CD4-positive, alpha-beta T cell (primary cell): ENCODE data around the gene IGFALS. TPM values are rescaled to one million over a fixed set of nuclear protein-coding genes. Genes with fewer than 3 reads are reported as not detected.

Experiments
- ATAC-seq: fragments of 200-7000 bp; cut with Tn5 transposase; one replicate; pipeline ENCODE4 v1.10.0; 2022; ENCODE audit warnings: mild to moderate bottlenecking; ENCODE audit not compliant: poor library complexity
- CTCF ChIA-PET: fragments of 350-600 bp; sonication (Branson Sonifier 250); formaldehyde crosslinking; loops from one replicate; lab custom pipeline; 2021; ENCODE audit warnings: antibody characterized with exemption, inconsistent platforms; lab: Charles Lee
- POLR2A ChIA-PET: fragments of 350-600 bp; sonication (Branson Sonifier 250); formaldehyde crosslinking; loops from one replicate; lab custom pipeline; 2021; ENCODE audit warnings: antibody characterized with exemption, inconsistent platforms; lab: Charles Lee
- DNase-seq, 14 experiments: peaks; one replicate each; pipeline ENCODE4 v3.0.0-alpha.2; 2013 to 2020; ENCODE audit warnings: mixed read lengths in 2 of 14
- H3K27ac ChIP-seq, 2 donors: one replicate each; pipeline versions ENCODE4 v1.5.1 to v1.7.0; 2013; ENCODE audit warnings: low read length in 2 of 2, low read depth in 1 of 2, mild to moderate bottlenecking in 1 of 2
- H3K27me3 ChIP-seq, 2 experiments: 1 replicate in 1 of 2; 2 replicates in 1 of 2; pipeline versions ENCODE4 v1.6.1 to v1.7.0; 2013; ENCODE audit warnings: low read length in 2 of 2, control low read depth in 1 of 2, mild to moderate bottlenecking in 1 of 2, moderate library complexity in 1 of 2; ENCODE audit not compliant: insufficient read depth in 2 of 2, control insufficient read depth in 1 of 2
- H3K36me3 ChIP-seq: one replicate; pipeline ENCODE4 v1.6.1; 2013; ENCODE audit warnings: low read length, control low read depth; ENCODE audit not compliant: insufficient read depth
- H3K4me1 ChIP-seq: one replicate; pipeline ENCODE4 v1.6.1; 2013; ENCODE audit warnings: low read length, control low read depth; ENCODE audit not compliant: insufficient read depth
- H3K4me3 ChIP-seq: one replicate; pipeline ENCODE4 v1.5.1; 2013; ENCODE audit warnings: mild to moderate bottlenecking, low read length, moderate library complexity
- H3K9me3 ChIP-seq, 2 experiments: 1 replicate in 1 of 2; 2 replicates in 1 of 2; pipeline versions ENCODE4 v1.6.1 to v1.7.0; 2013; ENCODE audit warnings: low read length in 2 of 2, mild to moderate bottlenecking in 2 of 2, control low read depth in 1 of 2, moderate library complexity in 1 of 2; ENCODE audit not compliant: control insufficient read depth in 1 of 2, insufficient read depth in 1 of 2
- H3K27ac Mint-ChIP-seq: one replicate; pipeline ENCODE4 v1.8.0; 2020; ENCODE audit warnings: mixed read lengths
- H3K27me3 Mint-ChIP-seq: one replicate; pipeline ENCODE4 v1.8.0; 2021; ENCODE audit warnings: mixed read lengths
- H3K36me3 Mint-ChIP-seq: one replicate; pipeline ENCODE4 v1.8.0; 2021; ENCODE audit warnings: low read depth, mixed read lengths
- H3K4me1 Mint-ChIP-seq: one replicate; pipeline ENCODE4 v1.8.0; 2021; ENCODE audit warnings: low read depth, mixed read lengths
- H3K4me3 Mint-ChIP-seq: one replicate; pipeline ENCODE4 v1.8.0; 2020; ENCODE audit warnings: mild to moderate bottlenecking, mixed read lengths
- H3K9me3 Mint-ChIP-seq: one replicate; pipeline ENCODE4 v1.8.0; 2020; ENCODE audit warnings: mixed read lengths
- intact Hi-C, 2 experiments: fragments of 100-400 bp; cut with DNase I in 1 of 2; cut with micrococcal nuclease in 1 of 2; formaldehyde crosslinking; loops; one replicate each; pipeline versions ENCODE4 v1.15.1 to v1.9.0; 2023 to 2025; cut with DNase I, micrococcal nuclease
- total RNA-seq, 174 experiments: library from RNA in 2 of 174; stranded (reverse) in 2 of 174; gene quantifications; one replicate each; pipeline ENCODE4 v1.2.3 and lab custom pipeline; 2021 to 2026
- TF ChIP-seq, protein P1 (sequence below): fragments of 200-600 bp; IDR thresholded peaks from one replicate; pipeline ENCODE4 v1.8.0; 2022; ENCODE audit warnings: antibody characterized with exemption, mild to moderate bottlenecking

IGFALS gene
- total RNA-seq, 2 experiments from 2014 or later: 0.67 to 0.80 TPM

DNA sequence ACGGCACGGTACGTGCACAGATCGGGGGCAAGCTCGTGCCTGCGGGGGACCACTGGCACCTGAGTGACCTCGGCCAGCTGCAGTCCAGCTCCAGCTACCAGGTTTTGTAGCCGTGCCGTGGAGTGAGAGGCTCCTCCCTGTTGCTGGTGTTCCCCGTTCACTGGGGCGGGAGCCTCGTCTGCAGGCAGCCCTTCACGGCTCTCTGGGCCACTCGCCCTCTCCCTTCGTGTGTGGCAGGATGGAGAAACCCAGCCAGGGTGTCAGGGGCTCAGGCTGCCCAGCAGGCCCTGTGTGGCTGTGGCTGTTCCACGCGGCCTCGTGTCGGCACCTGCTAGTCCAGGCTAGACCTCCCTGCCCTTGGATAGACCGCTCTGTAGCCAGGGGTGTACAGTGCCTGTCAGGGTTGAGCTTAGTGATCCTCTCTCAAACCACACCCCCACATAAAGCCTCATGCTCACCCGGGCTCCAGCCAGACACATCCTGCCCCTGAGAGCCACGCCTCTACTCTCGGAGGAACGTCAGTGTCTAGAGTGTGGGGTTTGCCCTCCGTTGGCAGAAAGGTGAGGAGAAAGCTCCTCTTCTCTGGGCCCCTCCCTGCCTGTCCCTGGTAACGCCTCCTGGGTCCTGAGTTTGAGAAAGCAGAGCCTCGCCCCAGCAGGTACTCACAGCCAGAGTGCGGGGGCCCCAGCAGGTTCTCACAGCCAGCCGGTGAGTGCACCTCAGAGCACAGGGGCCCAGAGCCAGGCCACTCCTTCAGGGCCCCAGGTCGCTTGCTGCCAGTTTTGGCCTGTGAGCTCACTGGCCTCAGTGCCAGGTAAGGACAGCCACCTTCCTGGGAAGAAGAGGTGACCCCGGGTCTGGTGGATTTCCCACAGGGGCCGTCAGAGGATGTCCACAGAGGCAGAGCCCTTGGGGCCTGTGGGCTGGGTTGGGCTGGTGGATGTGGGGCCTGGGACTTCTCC lies 49.8 kb downstream of the IGFALS start:
- TF ChIP-seq, protein P1, sequence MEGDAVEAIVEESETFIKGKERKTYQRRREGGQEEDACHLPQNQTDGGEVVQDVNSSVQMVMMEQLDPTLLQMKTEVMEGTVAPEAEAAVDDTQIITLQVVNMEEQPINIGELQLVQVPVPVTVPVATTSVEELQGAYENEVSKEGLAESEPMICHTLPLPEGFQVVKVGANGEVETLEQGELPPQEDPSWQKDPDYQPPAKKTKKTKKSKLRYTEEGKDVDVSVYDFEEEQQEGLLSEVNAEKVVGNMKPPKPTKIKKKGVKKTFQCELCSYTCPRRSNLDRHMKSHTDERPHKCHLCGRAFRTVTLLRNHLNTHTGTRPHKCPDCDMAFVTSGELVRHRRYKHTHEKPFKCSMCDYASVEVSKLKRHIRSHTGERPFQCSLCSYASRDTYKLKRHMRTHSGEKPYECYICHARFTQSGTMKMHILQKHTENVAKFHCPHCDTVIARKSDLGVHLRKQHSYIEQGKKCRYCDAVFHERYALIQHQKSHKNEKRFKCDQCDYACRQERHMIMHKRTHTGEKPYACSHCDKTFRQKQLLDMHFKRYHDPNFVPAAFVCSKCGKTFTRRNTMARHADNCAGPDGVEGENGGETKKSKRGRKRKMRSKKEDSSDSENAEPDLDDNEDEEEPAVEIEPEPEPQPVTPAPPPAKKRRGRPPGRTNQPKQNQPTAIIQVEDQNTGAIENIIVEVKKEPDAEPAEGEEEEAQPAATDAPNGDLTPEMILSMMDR: no peak
- Histone ChIP-seq H3K27me3 (no peaks in the 10 kb centered on the region), H3K4me1 (peaks cover 9% of the 10 kb centered on the region), H3K9me3 (peaks cover 0 to 13% of the 10 kb centered on the region in 2 experiments), H3K27ac (no peak overlapping the region), H3K36me3 (peaks cover 57% of the 10 kb centered on the region), H3K4me3 (no peak overlapping the region)
- Mint-ChIP-seq H3K9me3 (no peaks in the 10 kb centered on the region), H3K27me3 (no peaks in the 10 kb centered on the region), H3K4me1 (no peaks in the 10 kb centered on the region), H3K4me3 (no peak overlapping the region), H3K36me3 (peaks cover 39% of the 10 kb centered on the region), H3K27ac (no peak overlapping the region)
- ChIA-PET POLR2A (no interaction called here), CTCF (no interaction called here)
- no peak for ATAC-seq
- no peak for DNase-seq
- intact Hi-C loops: no loop called here

- intact Hi-C loops: no loop called here
- ChIA-PET CTCF (no interaction called here), POLR2A (no interaction called here)
- Histone ChIP-seq H3K9me3 (peaks cover 0 to 13% of the 10 kb centered on the region in 2 experiments), H3K36me3 (peaks cover 38% of the 10 kb centered on the region), H3K4me1 (peaks cover 9% of the 10 kb centered on the region), H3K27ac (no peak overlapping the region), H3K4me3 (no peak overlapping the region), H3K27me3 (no peaks in the 10 kb centered on the region)
- Mint-ChIP-seq H3K4me1 (no peaks in the 10 kb centered on the region), H3K4me3 (no peak overlapping the region), H3K9me3 (no peaks in the 10 kb centered on the region), H3K27me3 (no peaks in the 10 kb centered on the region), H3K36me3 (peaks cover 27% of the 10 kb centered on the region), H3K27ac (no peak overlapping the region)
- ATAC-seq: no peak
- no peak for DNase-seq
- TF ChIP-seq, protein P1: no peak
Measured at GRCh38 chr16:1741553-1742165, 51.8 kb downstream of the IGFALS start.

GRCh38 chr16:1740781-1741490 lies 52.6 kb downstream of the IGFALS start:
- ATAC-seq (no peak), DNase-seq (no peak)
- Histone ChIP-seq H3K4me1 (peaks cover 9% of the 10 kb centered on the region), H3K27me3 (no peaks in the 10 kb centered on the region), H3K27ac (no peak overlapping the region), H3K36me3 (peaks cover 32% of the 10 kb centered on the region), H3K9me3 (peaks cover 0 to 19% of the 10 kb centered on the region in 2 experiments), H3K4me3 (no peak overlapping the region)
- Mint-ChIP-seq H3K4me1 (no peaks in the 10 kb centered on the region), H3K27me3 (no peaks in the 10 kb centered on the region), H3K4me3 (peak overlapping the region; percentile 15), H3K36me3 (peaks cover 23% of the 10 kb centered on the region), H3K9me3 (no peaks in the 10 kb centered on the region), H3K27ac (no peak overlapping the region)
- POLR2A ChIA-PET: no interaction called here
- CTCF ChIA-PET: no interaction called here
- intact Hi-C loops: no loop called here
- TF ChIP-seq, protein P1: no peak

Other genes with a start within 250 kb of the IGFALS start
- 1 to 10 TPM; 4.3 to 5.6 TPM for gene IFT140, start 181.6 kb downstream of the IGFALS start, total RNA-seq
- gene CRAMP1, start 181.3 kb downstream of the IGFALS start, total RNA-seq: 10 to 100 TPM; 14.1 to 15.2 TPM
- gene JPT2, start 115.4 kb downstream of the IGFALS start, total RNA-seq: 1 to 10 TPM; 2.5 to 3.2 TPM
- 100 to 1,000 TPM; 290 to 297 TPM for gene MAPK8IP3, start 87.5 kb downstream of the IGFALS start, total RNA-seq
- 10 to 100 TPM; 46.2 to 54.2 TPM for gene NME3, start 22.2 kb downstream of the IGFALS start, total RNA-seq
- gene EME2, start 20.9 kb downstream of the IGFALS start, total RNA-seq: 10 to 100 TPM; 28.6 to 30.8 TPM
- 10 to 100 TPM; 25.5 to 26.9 TPM for gene MRPS34, start 20.6 kb downstream of the IGFALS start, total RNA-seq
- 10 to 100 TPM; 86.3 to 87.6 TPM for gene SPSB3, start 11.1 kb downstream of the IGFALS start, total RNA-seq
- gene NUBP2, start 10.7 kb downstream of the IGFALS start, total RNA-seq: 10 to 100 TPM; 36.4 to 38.1 TPM
- 10 to 100 TPM; 20.9 to 22.7 TPM for gene HAGH, start 33.1 kb upstream of the IGFALS start, total RNA-seq
- gene FAHD1, start 33.5 kb upstream of the IGFALS start, total RNA-seq: 1 to 10 TPM; 4.1 to 4.5 TPM
- gene MEIOB, start 78.5 kb upstream of the IGFALS start, total RNA-seq: not detected
- gene HS3ST6, start 124.7 kb upstream of the IGFALS start, total RNA-seq: not detected
- 1 to 10 TPM; 2.3 to 2.4 TPM for gene MSRB1, start 149.5 kb upstream of the IGFALS start, total RNA-seq
- gene RPL3L, start 161.0 kb upstream of the IGFALS start, total RNA-seq: not detected
- gene NDUFB10, start 165.8 kb upstream of the IGFALS start, total RNA-seq: 10 to 100 TPM; 40.7 to 41.1 TPM
- gene RPS2, start 171.1 kb upstream of the IGFALS start, total RNA-seq: 1,000 to 10,000 TPM; 3,604 to 3,755 TPM
- not detected for gene RNF151, start 173.2 kb upstream of the IGFALS start, total RNA-seq
- 10 to 100 TPM; 12.7 to 15.5 TPM for gene TBL3, start 178.3 kb upstream of the IGFALS start, total RNA-seq
- gene NOXO1, start 187.8 kb upstream of the IGFALS start, total RNA-seq: under 1 TPM; 0.56 to 0.99 TPM
- 10 to 100 TPM; 14.5 TPM for gene GFER, start 190.5 kb upstream of the IGFALS start, total RNA-seq
- gene SYNGR3, start 196.3 kb upstream of the IGFALS start, total RNA-seq: 1 to 10 TPM; 3.8 to 3.9 TPM
- gene ZNF598, start 216.1 kb upstream of the IGFALS start, total RNA-seq: 10 to 100 TPM; 39.7 to 43.6 TPM
- under 1 TPM in 1 of 2 experiments, not detected in 1; 0.80 TPM for gene NPW, start 226.1 kb upstream of the IGFALS start, total RNA-seq
- gene NHERF2, start 233.2 kb upstream of the IGFALS start, total RNA-seq: 1 to 10 TPM; 1.9 to 2.0 TPM